ENCODE data around the gene PLK3.

GRCh38 chr1:44834328-44834727, 34.2 kb downstream of the PLK3 start:
- TF ChIP-seq ZFP30 (CRISPR knock-in tag; IDR thresholded peaks at IDR 0.05) (no peak), PATZ1 (CRISPR knock-in tag; IDR thresholded peaks at IDR 0.05; ENCODE audit: borderline replicate concordance) (no peak), RARB (CRISPR knock-in tag; IDR thresholded peaks at IDR 0.05) (no peak), ARNTL (CRISPR knock-in tag; IDR thresholded peaks at IDR 0.05; ENCODE audit: borderline replicate concordance, low read depth) (no peak), TSHZ2 (CRISPR knock-in tag; IDR thresholded peaks at IDR 0.05) (no peak), CREB5 (CRISPR knock-in tag; IDR thresholded peaks at IDR 0.05; ENCODE audit: low read depth) (no peak)
